ENCODE measurements around the gene GPR37L1. TPM values are rescaled to one million over a fixed set of nuclear protein-coding genes. Genes with fewer than 3 reads are reported as not detected.

Gene GPR37L1
- total and polyA plus RNA-seq, 2 of the 8 experiments (the other 6 are each of a cell fraction or from before 2014, with no cell fraction given) = 0.13 to 0.23 TPM

DNA sequence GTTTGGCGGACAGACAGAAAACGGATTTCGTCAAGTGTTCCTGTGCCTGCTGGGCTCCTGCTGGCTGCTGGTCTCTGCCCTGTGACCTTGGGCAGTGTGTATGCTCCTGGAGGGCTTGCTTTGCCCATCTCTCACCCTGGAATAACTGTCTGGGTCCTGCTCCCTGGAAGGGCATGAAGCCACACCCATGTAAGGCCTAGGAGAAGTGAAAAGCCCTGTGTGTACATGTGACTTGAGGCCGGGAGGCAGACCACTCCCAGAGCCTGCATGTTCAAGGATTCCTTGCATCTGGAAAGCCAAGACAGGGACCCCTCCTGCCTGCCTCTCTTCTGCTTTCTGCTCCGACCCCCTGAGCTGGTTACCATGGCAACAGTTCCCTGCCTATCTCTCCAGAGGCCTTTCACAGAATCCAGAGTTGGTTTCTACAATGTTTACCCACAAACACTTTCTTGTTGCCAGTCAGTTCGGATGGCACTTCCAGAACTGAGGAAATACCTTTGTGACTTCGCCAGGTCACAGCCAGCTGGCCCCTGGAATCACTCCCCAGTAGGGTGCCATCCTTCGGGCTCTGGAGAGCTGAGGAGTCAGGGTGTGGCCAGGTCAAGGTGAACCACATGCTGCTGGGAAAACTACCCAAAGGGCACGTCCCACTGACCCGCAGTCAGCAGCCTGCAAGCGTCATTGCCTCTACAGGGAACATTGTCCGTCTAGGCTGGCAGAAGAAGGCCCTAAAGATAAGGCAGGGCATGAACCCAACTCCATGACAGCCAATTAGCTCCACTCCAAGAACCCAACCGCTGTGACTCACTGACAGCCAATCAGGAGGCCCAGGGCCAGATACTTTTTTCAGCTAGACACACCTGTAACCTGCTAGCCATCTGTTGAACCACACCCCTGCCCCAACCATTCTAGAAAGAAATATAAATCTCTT is 14.7 kb upstream of the GPR37L1 start:
- DNase-seq (ENCODE audit: low read depth in 1 of 2, low spot score in 2 of 2) (no peak), FAIRE-seq (no peak)
- Histone ChIP-seq H3K79me1 (ENCODE audit: low read depth, low read length) (no peaks in the 10 kb centered on the region), H3K4me3 (ENCODE audit: extremely low read depth in 1 of 4, insufficient read depth in 2 of 4, low read depth in 3 of 4, low read length in 4 of 4) (no peak overlapping the region), H2BK15ac (ENCODE audit: low read length) (peak overlapping the region; percentile 75; the same call in 1 of the 2 replicates), H2BK5ac (ENCODE audit: low read depth, low read length) (no peak overlapping the region), H3K14ac (ENCODE audit: insufficient read length) (no peak overlapping the region), H3K56ac (replicated peaks; ENCODE audit: insufficient read length, low read depth, low read length) (no peak overlapping the region), H3K23ac (ENCODE audit: insufficient read length) (no peak overlapping the region), H4K20me1 (replicated peaks in 1 of 2; ENCODE audit: control insufficient read depth in 1 of 2, insufficient read depth in 2 of 2, low read length in 2 of 2) (no peaks in the 10 kb centered on the region), H3K36me3 (ENCODE audit: control insufficient read depth in 2 of 4, insufficient read depth in 4 of 4, low read length in 3 of 4) (no peaks in the 10 kb centered on the region), H3K23me2 (ENCODE audit: low read depth, low read length) (no peaks in the 10 kb centered on the region; the same call in 1 of the 2 replicates), H2BK20ac (ENCODE audit: low read length) (no peak overlapping the region), H4K5ac (ENCODE audit: insufficient read length, low read depth, low read length) (no peak overlapping the region), H4K8ac (ENCODE audit: extremely low read depth, insufficient read depth, low read length) (no peak overlapping the region; the same call in 1 of the 2 replicates), H2BK120ac (replicated peaks; ENCODE audit: low read depth, low read length) (no peak overlapping the region), H3K4ac (replicated peaks; ENCODE audit: insufficient read length, low read depth, low read length) (no peak overlapping the region), H3K9ac (replicated peaks in 1 of 4; ENCODE audit: extremely low read depth in 1 of 4, low read depth in 3 of 4, low read length in 3 of 4) (no peak overlapping the region; a peak in 1 of 7 replicates), H3K4me1 (replicated peaks in 1 of 4; ENCODE audit: control insufficient read depth in 3 of 4, insufficient read depth in 4 of 4, low read length in 3 of 4) (peaks cover 15 to 24% (median 20%) of the 10 kb centered on the region in 4 experiments), H3K27ac (ENCODE audit: low read depth, low read length) (no peak overlapping the region), H3K27me3 (replicated peaks in 1 of 4; ENCODE audit: control insufficient read depth in 3 of 4, extremely low read depth in 1 of 4, insufficient read depth in 3 of 4, low read length in 3 of 4) (no peaks in the 10 kb centered on the region), H4K91ac (replicated peaks; ENCODE audit: insufficient read length, low read length) (peak overlapping the region; percentile 70), H3K79me2 (ENCODE audit: control insufficient read depth in 1 of 2, insufficient read depth in 2 of 2, low read length in 2 of 2) (no peaks in the 10 kb centered on the region), H2AK5ac (ENCODE audit: low read depth, low read length) (no peak overlapping the region), H3K9me3 (ENCODE audit: insufficient read depth in 2 of 2, low read depth in 1 of 2, low read length in 1 of 2) (no peaks in the 10 kb centered on the region), H2BK12ac (ENCODE audit: low read depth, low read length) (peak overlapping the region; percentile 82), H3K4me2 (ENCODE audit: insufficient read depth in 1 of 2, low read depth in 2 of 2, low read length in 2 of 2) (no peak overlapping the region), H2AFZ (ENCODE audit: low read length) (no peak overlapping the region), H3K18ac (ENCODE audit: extremely low read depth, low read length) (no peak overlapping the region)
- TF ChIP-seq TBP (IDR thresholded peaks at IDR 0.05; ENCODE audit: low read depth, low read length) = no peak
- no peak for TF ChIP-seq CTBP2 (IDR thresholded peaks at IDR 0.05; ENCODE audit: borderline replicate concordance, insufficient read depth, insufficient read length, low read length)
- TF ChIP-seq RFX5 (IDR thresholded peaks at IDR 0.05; ENCODE audit: borderline replicate concordance, low read depth, low read length) = no peak
- no peak for TF ChIP-seq SP4 (IDR thresholded peaks at IDR 0.05; ENCODE audit: low read length)
- POLR2A ChIA-PET (ENCODE audit: partially characterized antibody) = interaction anchor here (2.3 to 4.3 kb wide), 2 partner anchors 93 to 98 kb away, joined by 21 to 33 read pairs; partner anchors contain the start of gene ELF3
- WGBS, 2 experiments (ENCODE audit: extremely low coverage in 1 of 2, insufficient coverage in 1 of 2, insufficient read length in 1 of 2, insufficient replicate concordance in 2 of 2, low coverage in 1 of 2, low lambda C conversion rate in 2 of 2, missing lambda C conversion rate in 1 of 2) = 86% methylated on average over 13 of the region's 13 CpGs; no CpG with 5 or more reads in 1 of the 2 experiments
- CTCF ChIA-PET (ENCODE audit: partially characterized antibody) = interaction anchor here (0.6 to 5.3 kb wide), 11 partner anchors 8 to 636 kb away, joined by 3 to 77 read pairs (median 5); partner anchors contain the start of genes ELF3 and GPR37L1
